Brain microvascular endothelial cell (primary cell): ENCODE results near the gene ZDHHC17.

ENCODE experiments used
- DNase-seq: peaks from one replicate; pipeline ENCODE4 v3.0.0-alpha.2; 2020
- H3K27ac ChIP-seq: fragments of 250-450 bp; sonication (Bioruptor Pico); 2 replicates; pipeline ENCODE4 v1.5.1; 2020; ENCODE audit warnings: mild to moderate bottlenecking, moderate library complexity
- H3K27me3 ChIP-seq: fragments of 250-450 bp; sonication (Bioruptor Pico); replicated peaks from 2 replicates; pipeline ENCODE4 v1.5.1; 2020; ENCODE audit warnings: mild to moderate bottlenecking
- H3K36me3 ChIP-seq: fragments of 250-450 bp; sonication (Bioruptor Pico); replicated peaks from 2 replicates; pipeline ENCODE4 v1.5.1; 2020; ENCODE audit warnings: mild to moderate bottlenecking
- H3K4me3 ChIP-seq: 2 replicates; pipeline ENCODE4 v1.5.1; 2011; ENCODE audit warnings: low read depth, mild to moderate bottlenecking, control low read depth, low read length, moderate library complexity
- in situ Hi-C: cut with HindIII; loops from 2 replicates; pipeline ENCODE4 v1.10.0; 2017; ENCODE audit warnings: low sequenced_read_pairs, low pct_ligation_motif_present
- TF ChIP-seq, protein P1 (sequence below): IDR thresholded peaks from 2 replicates; pipeline ENCODE4 v1.5.1; 2011; ENCODE audit warnings: low read depth, mild to moderate bottlenecking, moderate library complexity, low read length, control low read depth, inconsistent platforms; ENCODE audit errors: missing control alignments

ZDHHC17 gene

DNA sequence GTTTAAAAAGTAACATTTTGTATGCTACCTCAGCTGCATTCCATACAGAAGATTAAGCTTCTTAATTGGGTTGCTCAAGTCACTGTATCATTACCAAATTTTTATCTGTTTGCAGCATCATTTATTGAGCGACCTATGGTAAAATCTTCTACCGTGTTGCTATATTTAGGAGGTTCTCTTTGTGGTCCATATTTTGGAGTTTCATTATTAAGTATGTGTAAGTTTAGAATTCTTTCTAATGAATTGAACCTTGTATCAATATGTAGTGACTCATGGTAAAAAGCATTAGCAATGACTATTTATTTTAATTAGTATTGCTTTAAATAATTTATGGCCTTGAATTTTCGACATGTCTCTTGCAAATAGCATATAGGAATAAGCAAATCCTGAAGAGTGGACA lies 72.7 kb downstream of the ZDHHC17 start:
- Histone ChIP-seq H3K4me3 (no peak overlapping the region), H3K27me3 (no peaks in the 10 kb centered on the region), H3K36me3 (no peaks in the 10 kb centered on the region), H3K27ac (no peak overlapping the region)
- no peak for DNase-seq
- in situ Hi-C loops, result no loop called here
- TF ChIP-seq, protein P1, sequence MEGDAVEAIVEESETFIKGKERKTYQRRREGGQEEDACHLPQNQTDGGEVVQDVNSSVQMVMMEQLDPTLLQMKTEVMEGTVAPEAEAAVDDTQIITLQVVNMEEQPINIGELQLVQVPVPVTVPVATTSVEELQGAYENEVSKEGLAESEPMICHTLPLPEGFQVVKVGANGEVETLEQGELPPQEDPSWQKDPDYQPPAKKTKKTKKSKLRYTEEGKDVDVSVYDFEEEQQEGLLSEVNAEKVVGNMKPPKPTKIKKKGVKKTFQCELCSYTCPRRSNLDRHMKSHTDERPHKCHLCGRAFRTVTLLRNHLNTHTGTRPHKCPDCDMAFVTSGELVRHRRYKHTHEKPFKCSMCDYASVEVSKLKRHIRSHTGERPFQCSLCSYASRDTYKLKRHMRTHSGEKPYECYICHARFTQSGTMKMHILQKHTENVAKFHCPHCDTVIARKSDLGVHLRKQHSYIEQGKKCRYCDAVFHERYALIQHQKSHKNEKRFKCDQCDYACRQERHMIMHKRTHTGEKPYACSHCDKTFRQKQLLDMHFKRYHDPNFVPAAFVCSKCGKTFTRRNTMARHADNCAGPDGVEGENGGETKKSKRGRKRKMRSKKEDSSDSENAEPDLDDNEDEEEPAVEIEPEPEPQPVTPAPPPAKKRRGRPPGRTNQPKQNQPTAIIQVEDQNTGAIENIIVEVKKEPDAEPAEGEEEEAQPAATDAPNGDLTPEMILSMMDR, result no peak

DNA sequence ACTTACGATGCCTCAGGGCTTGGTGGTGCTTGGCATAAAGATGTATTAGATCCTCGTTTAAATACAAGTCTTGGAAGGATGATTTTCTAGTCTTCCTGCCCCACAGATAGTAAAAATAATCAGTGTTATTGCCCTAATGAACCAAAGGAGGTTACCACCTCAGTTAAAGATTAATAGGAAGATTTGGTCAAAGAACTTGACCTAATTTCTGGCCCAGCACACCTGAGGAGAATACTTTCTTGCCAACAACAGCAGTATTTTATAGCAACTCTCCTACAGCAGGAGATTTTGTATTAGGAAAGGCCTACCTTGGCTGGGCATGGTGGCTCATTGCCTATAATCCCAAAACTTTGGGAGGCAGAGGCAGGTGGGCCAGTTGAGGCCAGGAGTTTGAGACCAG lies 83.3 kb downstream of the ZDHHC17 start:
- H3K4me3 ChIP-seq, result no peak overlapping the region
- no peaks in the 10 kb centered on the region for H3K27me3 ChIP-seq
- H3K27ac ChIP-seq, result no peak overlapping the region
- in situ Hi-C loops, result no loop called here
- TF ChIP-seq, protein P1, result no peak
- peaks cover 11% of the 10 kb centered on the region for H3K36me3 ChIP-seq
- no peak for DNase-seq

DNA sequence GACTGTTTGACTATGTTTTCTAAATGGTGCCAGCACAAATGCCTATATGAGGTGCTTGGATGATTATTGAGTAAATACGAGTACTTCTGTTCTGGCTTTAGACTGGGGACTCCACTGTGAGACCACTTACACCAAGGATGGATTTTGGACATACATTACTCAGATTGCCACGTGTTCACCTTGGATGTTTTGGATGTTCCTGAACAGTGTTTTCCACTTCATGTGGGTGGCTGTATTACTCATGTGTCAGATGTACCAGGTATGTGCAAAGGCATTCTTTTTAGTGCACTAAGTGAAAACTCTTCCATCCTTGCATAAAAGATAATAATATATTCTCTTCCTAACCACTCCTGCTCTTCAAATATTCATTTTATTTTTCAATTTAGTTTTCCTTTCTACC lies 84.2 kb downstream of the ZDHHC17 start:
- Histone ChIP-seq H3K27ac (no peak overlapping the region), H3K36me3 (peaks cover 11% of the 10 kb centered on the region), H3K27me3 (no peaks in the 10 kb centered on the region), H3K4me3 (no peak overlapping the region)
- TF ChIP-seq, protein P1, result no peak
- DNase-seq, result no peak
- in situ Hi-C loops, result no loop called here

DNA sequence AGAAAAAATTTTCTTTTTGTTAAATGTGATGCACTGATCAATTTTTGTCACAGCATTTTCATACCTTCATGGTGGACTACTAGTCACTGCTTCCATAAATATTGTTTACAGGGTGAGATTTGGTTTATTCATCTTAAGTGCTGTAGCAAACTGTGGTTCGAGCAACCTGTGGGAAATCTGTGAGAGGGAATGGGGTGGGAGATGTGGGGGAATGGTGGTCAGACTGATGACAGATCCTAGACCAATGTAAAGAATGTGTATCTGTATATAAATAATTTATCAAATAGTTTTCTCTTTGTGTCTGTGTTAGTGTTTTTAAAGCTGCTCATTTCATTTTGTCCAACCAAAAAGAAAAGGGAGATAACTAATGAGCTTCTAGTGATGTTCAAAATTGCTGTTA lies 88.2 kb downstream of the ZDHHC17 start:
- Histone ChIP-seq H3K27ac (no peak overlapping the region), H3K36me3 (peaks cover 21% of the 10 kb centered on the region), H3K27me3 (no peaks in the 10 kb centered on the region), H3K4me3 (no peak overlapping the region)
- in situ Hi-C loops, result no loop called here
- TF ChIP-seq, protein P1, result no peak
- no peak for DNase-seq

DNA sequence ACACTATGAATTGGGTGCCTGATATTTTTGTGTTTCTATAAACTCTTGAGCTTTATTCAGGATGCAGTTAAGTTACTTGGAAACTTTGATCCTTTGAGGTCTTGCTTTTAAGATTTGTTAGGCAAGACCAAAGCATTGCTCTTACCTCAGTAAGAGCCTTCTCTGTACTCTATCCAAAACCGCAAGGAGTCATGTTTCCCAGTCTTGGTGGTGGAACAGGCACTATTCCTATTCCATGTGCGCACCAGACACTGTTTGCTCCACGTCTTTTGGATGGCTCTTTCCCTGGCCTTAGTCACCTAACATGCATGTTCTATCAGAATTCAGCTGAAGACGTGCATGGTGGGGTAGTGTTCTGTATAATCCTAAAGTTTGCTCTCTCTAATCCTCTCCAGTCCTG lies 91.4 kb downstream of the ZDHHC17 start:
- no peak overlapping the region for H3K27ac ChIP-seq
- no peaks in the 10 kb centered on the region for H3K27me3 ChIP-seq
- H3K4me3 ChIP-seq, result no peak overlapping the region
- TF ChIP-seq, protein P1, result no peak
- peaks cover 14% of the 10 kb centered on the region for H3K36me3 ChIP-seq
- in situ Hi-C loops, result no loop called here
- no peak for DNase-seq

DNA sequence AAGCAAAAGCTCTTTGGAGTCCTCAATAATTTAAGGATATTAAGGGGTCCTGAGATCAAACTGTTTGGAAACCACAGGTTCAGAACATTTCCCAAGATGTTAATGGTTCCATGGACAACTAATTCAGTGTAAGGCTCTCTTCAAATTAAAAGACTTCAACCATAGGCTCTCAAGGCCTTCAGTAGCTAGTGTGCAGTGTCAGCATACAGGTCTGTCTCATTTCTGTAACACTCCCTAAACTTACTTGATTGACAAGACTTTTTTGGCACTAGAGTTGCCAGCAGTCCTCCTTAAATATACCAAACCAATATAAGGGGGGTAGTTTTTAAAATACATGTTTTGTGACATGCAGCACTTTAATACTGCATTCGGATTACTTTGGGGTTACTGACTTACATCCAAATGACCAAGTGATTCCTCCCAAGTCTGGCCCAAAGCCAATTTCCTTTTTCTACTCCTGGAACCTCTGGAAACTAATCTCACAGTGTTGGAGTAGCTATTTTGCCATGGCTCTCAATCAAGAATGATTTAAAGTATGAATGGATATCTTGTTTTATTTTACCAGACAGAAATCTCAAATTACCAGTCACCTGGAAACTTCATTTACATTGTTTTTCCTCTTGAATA lies 92.2 kb downstream of the ZDHHC17 start:
- in situ Hi-C loops, result no loop called here
- TF ChIP-seq, protein P1, result no peak
- no peak for DNase-seq
- Histone ChIP-seq H3K27ac (no peak overlapping the region), H3K4me3 (no peak overlapping the region), H3K36me3 (peaks cover 10% of the 10 kb centered on the region), H3K27me3 (no peaks in the 10 kb centered on the region)
